Lower lobe of right lung (tissue), 2 donors: ENCODE results near the gene OSGEP. TPM values are rescaled to one million over a fixed set of nuclear protein-coding genes. Genes with fewer than 3 reads are reported as not detected.

Experiments
- ATAC-seq, 2 donors: fragments of 200-7000 bp; cut with Tn5 transposase; one replicate each; pipeline ENCODE4 v1.9.1; 2020 to 2022; ENCODE audit warnings: mild to moderate bottlenecking in 2 of 2, moderate library complexity in 2 of 2
- DNase-seq: peaks from one replicate; pipeline ENCODE4 v3.0.0-alpha.2; 2020
- H3K27ac ChIP-seq: fragments of 200-600 bp; one replicate; pipeline ENCODE4 v1.8.0; 2022
- H3K27me3 ChIP-seq: fragments of 200-600 bp; one replicate; pipeline ENCODE4 v1.8.0; 2022; ENCODE audit warnings: low read depth
- H3K36me3 ChIP-seq: fragments of 200-600 bp; one replicate; pipeline ENCODE4 v1.8.0; 2022; ENCODE audit warnings: mild to moderate bottlenecking
- H3K4me1 ChIP-seq: fragments of 200-600 bp; one replicate; pipeline ENCODE4 v1.8.0; 2022
- H3K4me3 ChIP-seq: fragments of 200-600 bp; one replicate; pipeline ENCODE4 v1.8.0; 2022; ENCODE audit warnings: mild to moderate bottlenecking
- H3K9me3 ChIP-seq: fragments of 200-600 bp; one replicate; pipeline ENCODE4 v1.8.0; 2022
- CTCF ChIP-seq: fragments of 200-600 bp; IDR thresholded peaks from one replicate; pipeline ENCODE4 v1.8.0; 2022; ENCODE audit warnings: antibody characterized with exemption, mild to moderate bottlenecking
- intact Hi-C: fragments of 100-400 bp; cut with DNase I; formaldehyde crosslinking; loops from one replicate; pipeline ENCODE4 v1.11.0; 2022
- total RNA-seq: library from RNA; stranded (reverse); fragmentation: NEBNext Ultra II Directional; extraction: Animal tissue kit (Norgen Biotek cat#: 25700); gene quantifications from one replicate; pipeline ENCODE4 v1.2.1, GENCODE V29; 2021
- donor health status: DM: no; HTN: yes; CAD: no; lungs with severe emphysema.

Gene OSGEP
- total RNA-seq, 1 donor from 2014 or later: 32.6 TPM

DNA sequence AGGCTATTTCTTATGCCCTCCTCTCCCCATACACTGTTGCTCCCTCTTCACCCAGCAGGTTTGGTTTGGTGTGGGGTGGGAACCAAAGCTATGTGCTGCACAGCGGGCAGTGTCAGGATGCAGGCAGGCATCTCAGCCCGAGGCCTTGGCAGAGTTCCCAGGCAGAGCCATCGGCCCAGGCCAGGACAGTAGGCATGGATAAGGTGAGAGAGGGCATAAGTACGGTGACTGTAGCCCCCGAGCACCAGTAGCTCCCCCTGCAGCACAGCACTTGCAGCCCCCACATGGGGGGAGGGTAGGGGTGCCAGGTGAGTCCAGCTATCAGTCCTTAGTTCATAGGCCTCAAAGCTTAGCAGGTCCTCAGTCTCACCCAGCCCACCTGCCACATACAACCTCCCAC is 25.8 kb downstream of the OSGEP start:
- ATAC-seq (no peak), DNase-seq (no peak)
- intact Hi-C loops: no loop called here
- no peaks in the 10 kb centered on the region for H3K27me3 ChIP-seq
- no peak overlapping the region for H3K27ac ChIP-seq
- no peaks in the 10 kb centered on the region for H3K36me3 ChIP-seq
- H3K4me3 ChIP-seq: no peak overlapping the region
- TF ChIP-seq CTCF: no peak
- H3K9me3 ChIP-seq: no peaks in the 10 kb centered on the region
- H3K4me1 ChIP-seq: peaks cover 10% of the 10 kb centered on the region

- H3K4me1 ChIP-seq: peaks cover 10% of the 10 kb centered on the region
- no peaks in the 10 kb centered on the region for H3K36me3 ChIP-seq
- H3K27me3 ChIP-seq: no peaks in the 10 kb centered on the region
- H3K27ac ChIP-seq: no peak overlapping the region
- no peak overlapping the region for H3K4me3 ChIP-seq
- TF ChIP-seq CTCF: no peak
- H3K9me3 ChIP-seq: no peaks in the 10 kb centered on the region
- intact Hi-C loops: no loop called here
- no peak for DNase-seq
- ATAC-seq: peak in 1 of 2 donors; percentile 18
Measured at GRCh38 chr14:20428010-20428365, 26.6 kb downstream of the OSGEP start.

GRCh38 chr14:20427231-20428009 is 27.2 kb downstream of the OSGEP start:
- ATAC-seq (peak; percentile 52 to 70), DNase-seq (no peak)
- no peak overlapping the region for H3K4me3 ChIP-seq
- H3K9me3 ChIP-seq: no peaks in the 10 kb centered on the region
- peak overlapping the region; percentile 33 for H3K27ac ChIP-seq
- no peak for TF ChIP-seq CTCF
- H3K27me3 ChIP-seq: no peaks in the 10 kb centered on the region
- intact Hi-C loops: no loop called here
- H3K4me1 ChIP-seq: peaks cover 10% of the 10 kb centered on the region
- no peaks in the 10 kb centered on the region for H3K36me3 ChIP-seq

DNA sequence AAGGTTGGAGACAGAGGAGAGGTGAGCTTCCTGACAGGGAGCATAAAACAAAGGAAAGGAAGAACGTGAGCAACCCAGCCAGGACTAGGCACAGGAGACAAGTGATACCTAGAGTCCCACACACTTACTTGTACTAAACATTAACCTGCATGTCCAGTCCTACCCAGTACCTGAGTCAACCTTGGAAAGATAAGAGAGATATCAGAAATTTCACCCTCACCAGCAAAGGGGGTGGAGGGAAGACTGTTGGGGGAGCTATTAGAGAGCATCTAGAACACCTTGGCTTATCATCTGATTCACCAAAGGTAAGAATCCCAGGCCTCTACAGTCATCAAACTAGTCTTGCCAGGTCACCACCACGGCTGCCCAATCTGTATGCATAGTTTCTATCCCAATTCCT is 29.8 kb downstream of the OSGEP start:
- intact Hi-C loops: no loop called here
- no peak for ATAC-seq

GRCh38 chr14:20422886-20423285 is 31.7 kb downstream of the OSGEP start:
- DNase-seq: no peak
- no peaks in the 10 kb centered on the region for H3K9me3 ChIP-seq

More for the DNA sequence above, 29.8 kb downstream of the OSGEP start:
- peaks cover 10% of the 10 kb centered on the region for H3K4me1 ChIP-seq
- H3K27ac ChIP-seq: no peak overlapping the region
- H3K36me3 ChIP-seq: no peaks in the 10 kb centered on the region
- H3K27me3 ChIP-seq: no peaks in the 10 kb centered on the region
- H3K4me3 ChIP-seq: no peak overlapping the region
- H3K9me3 ChIP-seq: no peaks in the 10 kb centered on the region
- no peak for DNase-seq
- TF ChIP-seq CTCF: no peak

More at GRCh38 chr14:20422886-20423285, 31.7 kb downstream of the OSGEP start:
- no peaks in the 10 kb centered on the region for H3K36me3 ChIP-seq
- TF ChIP-seq CTCF: no peak
- no peak overlapping the region for H3K27ac ChIP-seq
- ATAC-seq: no peak
- H3K4me3 ChIP-seq: no peak overlapping the region
- H3K4me1 ChIP-seq: no peaks in the 10 kb centered on the region
- intact Hi-C loops: no loop called here
- H3K27me3 ChIP-seq: no peaks in the 10 kb centered on the region
